SK-N-DZ (cell line): Measurements from ENCODE around the gene KIF18B.
A peak's percentile ranks its signal among the peaks of the same experiment; 100 is the strongest.

Source experiments
- DNase-seq: peaks from one replicate; pipeline ENCODE4 v3.0.0-alpha.2; 2015; ENCODE audit warnings: low spot score

The KIF18B gene

GRCh38 chr17:44906010-44906646 is 41.4 kb downstream of the KIF18B start:
- no peak for DNase-seq

DNA sequence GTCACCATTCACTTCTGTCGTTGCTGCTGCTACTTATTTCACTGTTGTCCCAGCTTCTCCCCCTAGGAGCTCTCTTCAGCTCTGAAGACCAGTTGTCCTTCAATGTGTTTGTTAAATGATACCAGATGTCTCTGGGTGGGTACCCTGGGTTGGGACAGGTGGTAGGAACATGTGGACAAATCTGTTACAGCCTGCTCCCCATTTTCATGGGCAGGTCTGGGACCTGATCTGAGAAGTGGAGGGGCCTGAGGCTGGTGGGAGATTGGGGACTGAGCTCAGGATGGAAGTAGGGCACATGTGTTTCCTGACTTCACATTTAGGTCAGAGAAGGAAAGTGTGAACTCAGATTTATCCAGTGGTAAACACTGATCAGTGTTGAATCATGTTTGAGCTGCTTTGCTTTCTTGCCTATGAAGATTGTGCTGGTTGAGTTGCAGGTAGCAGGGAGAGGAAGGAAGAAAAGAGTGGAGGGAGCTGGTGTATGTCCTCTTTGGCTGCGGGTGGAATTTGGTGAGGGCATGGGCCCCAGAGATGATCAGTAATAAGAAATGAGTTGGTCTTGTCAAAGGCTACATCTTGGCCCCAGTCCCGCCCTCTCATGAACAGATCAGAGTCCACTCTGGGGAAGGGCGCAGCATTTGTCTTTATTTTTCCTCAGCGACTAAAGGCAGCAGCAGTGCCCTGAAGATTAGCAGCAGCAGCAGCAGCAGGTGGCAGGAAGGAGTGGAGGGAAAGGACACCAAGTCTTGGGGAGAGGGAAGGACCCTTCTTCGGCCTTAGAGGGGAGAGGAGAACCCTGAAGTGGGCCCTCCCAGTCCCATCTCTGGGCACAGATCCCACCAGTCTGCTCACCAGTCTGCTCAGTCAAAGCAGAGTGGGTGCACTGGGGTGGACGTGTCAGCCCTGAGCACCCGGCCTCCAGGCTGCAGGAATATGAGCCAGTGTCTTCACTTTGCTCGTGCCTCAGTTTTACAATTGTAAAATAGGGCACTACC is 42.3 kb downstream of the KIF18B start:
- DNase-seq: no peak

GRCh38 chr17:44904001-44904984 is 43.3 kb downstream of the KIF18B start:
- DNase-seq: no peak

DNA sequence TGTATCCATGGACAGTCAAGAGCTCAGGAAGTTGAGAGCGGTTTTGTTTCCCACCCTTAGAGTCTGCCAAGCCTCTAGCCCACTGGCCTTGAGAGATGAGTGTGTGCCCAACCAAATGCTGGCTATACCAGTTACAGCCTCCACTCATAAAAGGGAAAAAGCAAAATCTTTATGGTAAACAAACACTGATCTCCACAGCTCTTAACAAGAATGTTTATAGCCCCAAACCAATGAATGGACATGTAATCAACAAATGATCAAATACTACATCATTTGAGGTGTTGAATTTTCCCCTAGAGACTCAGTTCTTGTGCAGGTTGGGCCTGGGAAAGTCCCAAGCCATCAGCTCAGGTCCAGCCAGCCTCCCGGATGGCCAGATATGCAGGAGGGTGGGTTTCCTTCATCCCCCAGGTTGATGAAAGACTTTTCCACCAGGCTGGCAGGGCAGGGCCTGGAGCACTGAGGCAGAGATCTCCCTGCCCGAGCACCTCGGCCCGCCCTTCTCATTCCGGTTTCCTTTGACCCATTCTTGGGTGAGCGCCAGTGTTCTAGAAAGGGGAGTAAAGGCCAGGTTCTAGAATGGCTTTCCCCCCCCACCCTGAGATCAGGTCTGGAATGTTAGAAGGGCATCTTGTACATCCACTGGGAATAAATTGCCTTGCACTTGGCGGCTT is 44.4 kb downstream of the KIF18B start:
- DNase-seq: no peak

DNA sequence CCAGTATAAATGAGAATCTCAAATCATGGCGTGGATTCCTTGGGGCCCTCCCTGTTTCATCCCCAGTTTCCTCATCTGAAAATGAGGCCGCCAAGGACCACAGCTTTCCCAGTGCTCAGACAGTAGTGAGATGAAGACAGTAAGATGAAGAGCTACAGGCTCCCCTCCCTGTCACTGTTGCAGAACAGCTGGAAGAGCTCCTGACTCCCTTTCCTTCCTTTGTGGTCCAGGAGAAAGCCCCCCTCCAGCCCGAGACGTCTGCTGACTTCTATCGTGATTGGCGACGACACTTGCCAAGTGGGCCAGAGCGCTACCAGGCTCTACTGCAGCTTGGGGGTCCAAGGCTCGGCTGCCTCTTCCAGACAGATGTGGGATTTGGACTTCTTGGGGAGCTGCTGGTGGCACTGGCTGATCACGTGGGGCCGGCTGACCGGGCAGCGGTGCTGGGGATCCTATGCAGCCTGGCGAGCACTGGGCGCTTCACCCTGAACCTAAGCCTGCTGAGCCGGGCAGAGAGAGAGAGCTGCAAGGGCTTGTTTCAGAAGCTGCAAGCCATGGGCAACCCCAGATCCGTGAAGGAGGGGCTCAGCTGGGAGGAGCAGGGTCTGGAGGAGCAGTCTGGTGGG is 45.3 kb downstream of the KIF18B start:
- no peak for DNase-seq

GRCh38 chr17:44901411-44901921 is 46.1 kb downstream of the KIF18B start:
- DNase-seq: no peak

DNA sequence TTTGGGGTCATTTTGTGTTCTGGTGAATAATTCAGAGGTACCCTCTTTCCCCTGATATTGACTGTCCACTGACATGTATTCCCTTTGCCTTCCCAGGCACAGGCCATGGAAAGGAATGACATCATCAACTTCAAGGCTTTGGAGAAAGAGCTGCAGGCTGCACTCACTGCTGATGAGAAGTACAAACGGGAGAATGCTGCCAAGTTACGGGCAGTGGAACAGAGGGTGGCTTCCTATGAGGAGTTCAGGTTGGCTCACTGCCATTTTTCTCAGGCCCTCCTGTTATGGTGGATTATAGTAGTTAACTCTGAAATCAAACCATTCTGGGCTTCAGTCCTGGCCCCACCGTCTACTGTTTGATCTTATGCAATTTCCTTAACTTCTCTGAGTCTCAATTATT is 46.7 kb downstream of the KIF18B start:
- no peak for DNase-seq

DNA sequence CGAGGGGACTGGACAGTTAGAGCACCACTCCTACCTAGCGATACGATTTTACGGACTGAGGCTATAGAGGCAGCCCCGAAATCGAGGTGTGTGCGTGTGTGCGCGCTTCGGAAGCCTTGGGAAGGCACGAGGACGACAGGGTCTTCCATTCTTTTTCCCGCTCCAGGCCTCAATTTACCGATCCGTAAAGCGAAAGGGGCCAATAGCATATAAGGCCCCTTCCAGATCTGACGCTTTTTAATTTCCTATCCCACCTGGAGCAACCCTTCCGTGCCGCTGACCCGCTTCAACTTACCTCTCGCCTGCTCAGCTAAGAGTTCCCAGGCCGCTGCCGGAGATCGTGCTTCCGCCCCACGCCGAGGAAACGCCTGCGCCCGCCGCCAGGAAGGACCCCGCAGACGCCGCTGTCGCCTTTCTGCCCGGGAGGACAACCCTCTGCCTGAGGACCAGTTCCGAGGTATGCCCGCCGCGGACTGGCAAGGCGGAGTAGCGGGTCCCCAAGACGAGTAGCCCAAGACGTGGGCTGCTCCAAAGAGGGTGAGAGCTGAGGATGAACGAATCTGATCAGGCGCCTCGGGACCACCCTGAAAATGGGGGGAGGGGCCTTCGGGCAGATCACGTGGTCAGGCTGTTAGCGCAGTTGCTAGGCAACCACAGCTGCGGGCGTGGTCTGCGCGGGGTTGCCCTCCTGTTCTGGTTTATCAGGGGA is 48.3 kb downstream of the KIF18B start, which contains the start of gene EFTUD2:
EFTUD2 (minus strand) TSS at position 372 of the 709 bp plus-strand sequence. CDS start 4,924 bp downstream, outside the sequence.
- peak; percentile 92 for DNase-seq

- no peak for DNase-seq
Measured at GRCh38 chr17:44898768-44899073, 48.9 kb downstream of the KIF18B start.

- no peak for DNase-seq
Measured at GRCh38 chr17:44894642-44895041, 52.9 kb downstream of the KIF18B start.

DNA sequence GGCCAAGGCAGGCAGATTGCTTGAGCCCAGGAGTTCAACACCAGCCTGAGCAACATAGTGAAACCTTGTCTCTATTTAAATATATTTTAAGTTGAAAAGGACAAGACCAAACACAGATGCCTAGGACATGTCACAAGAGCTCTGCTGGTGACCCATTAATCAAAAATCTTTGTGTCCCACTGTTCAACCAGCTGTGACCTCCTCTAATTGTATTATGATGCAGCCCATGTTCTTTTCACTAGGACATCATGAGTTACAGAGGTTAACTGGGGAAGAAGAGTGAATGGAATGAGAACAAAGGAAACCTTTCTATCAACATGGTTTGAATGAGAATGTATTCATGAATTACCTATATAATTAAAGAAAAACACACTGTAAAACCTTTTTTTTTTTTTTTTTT is 55.3 kb downstream of the KIF18B start:
- no peak for DNase-seq

GRCh38 chr17:44889003-44889402 is 58.6 kb downstream of the KIF18B start:
- no peak for DNase-seq

- DNase-seq: no peak
Measured at GRCh38 chr17:44887971-44888954, 59.3 kb downstream of the KIF18B start.

- DNase-seq: no peak
Measured at GRCh38 chr17:44887016-44887415, 60.6 kb downstream of the KIF18B start.

GRCh38 chr17:44884941-44885340 is 62.6 kb downstream of the KIF18B start:
- DNase-seq: no peak

- no peak for DNase-seq
Measured at GRCh38 chr17:44881145-44881544, 66.4 kb downstream of the KIF18B start.

DNA sequence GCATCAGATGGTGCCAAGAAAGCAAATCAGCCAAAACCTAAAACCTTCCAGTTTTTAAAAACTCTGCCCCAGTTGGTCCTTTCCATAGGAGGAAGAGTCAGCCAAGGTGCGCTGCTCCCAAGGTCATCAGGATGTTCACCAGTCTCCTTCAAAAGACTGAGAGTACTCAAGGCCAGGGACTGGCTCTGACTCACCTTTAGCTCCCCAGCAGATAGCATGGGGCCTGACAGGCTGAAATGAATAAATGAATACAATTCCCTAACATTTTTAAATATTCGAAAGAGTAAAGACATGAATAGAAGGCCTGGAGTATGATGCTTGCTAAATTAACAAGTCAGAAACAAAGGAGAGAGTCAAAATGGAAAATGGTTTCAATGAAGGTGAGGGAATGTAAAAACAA is 67.5 kb downstream of the KIF18B start:
- DNase-seq: no peak

GRCh38 chr17:44879376-44879775 is 68.2 kb downstream of the KIF18B start:
- no peak for DNase-seq
